Panc1 (cell line): ENCODE results near the gene MACROD1. TPM values are rescaled to one million over a fixed set of nuclear protein-coding genes. Genes with fewer than 3 reads are reported as not detected.

Experiments
- ATAC-seq: fragments of 200-7000 bp; cut with Tn5 transposase; 2 replicates; pipeline ENCODE4 v1.9.1; 2020; ENCODE audit warnings: mild to moderate bottlenecking, moderate library complexity
- BruUV-seq: library from RNA; stranded (reverse); fragments of 400-500 nt; replicated peaks from 2 replicates; lab custom pipeline; 2021; lab: Mats Ljungman, UMichigan
- CTCF ChIA-PET: fragments of 300-600 bp; sonication (Branson Sonifier 250); formaldehyde crosslinking; loops from one replicate; lab custom pipeline; 2022; ENCODE audit warnings: antibody characterized with exemption; lab: Charles Lee
- POLR2A ChIA-PET: fragments of 300-600 bp; sonication (Branson Sonifier 250); formaldehyde crosslinking; loops from one replicate; lab custom pipeline; 2022; ENCODE audit warnings: antibody characterized with exemption; lab: Charles Lee
- DNase-seq: peaks from one replicate; pipeline ENCODE4 v3.0.0-alpha.2; 2010; ENCODE audit warnings: low read depth, low spot score
- H3K27ac ChIP-seq: 2 replicates; pipeline ENCODE4 v1.5.1; 2011; ENCODE audit warnings: mild to moderate bottlenecking, low read length, inconsistent platforms
- H3K27me3 ChIP-seq: fragments of 200-500 bp; sonication (Bioruptor generic); 2 replicates; pipeline ENCODE4 v1.6.0; 2014; ENCODE audit warnings: low read length, inconsistent platforms; ENCODE audit not compliant: control insufficient read depth, insufficient read depth
- H3K36me3 ChIP-seq: fragments of 200-500 bp; sonication (Bioruptor generic); 2 replicates; pipeline ENCODE4 v1.5.1; 2014; ENCODE audit warnings: inconsistent platforms, mild to moderate bottlenecking, low read length, moderate library complexity; ENCODE audit not compliant: control insufficient read depth, insufficient read depth
- H3K4me1 ChIP-seq: 2 replicates; pipeline ENCODE4 v1.5.1; 2011; ENCODE audit warnings: inconsistent platforms, mild to moderate bottlenecking, low read length, moderate library complexity; ENCODE audit not compliant: control insufficient read depth, insufficient read depth
- H3K4me3 ChIP-seq, 2 experiments: 2 replicates each; pipeline ENCODE4 v1.5.1; 2011 to 2012; ENCODE audit warnings: low read depth in 2 of 2, low read length in 2 of 2, mild to moderate bottlenecking in 2 of 2, inconsistent platforms in 1 of 2, moderate library complexity in 1 of 2
- H3K9me3 ChIP-seq: fragments of 200-500 bp; sonication (Bioruptor generic); 2 replicates; pipeline ENCODE4 v1.5.1; 2014; ENCODE audit warnings: low read depth, mild to moderate bottlenecking, inconsistent platforms, low read length, moderate library complexity; ENCODE audit not compliant: control insufficient read depth, insufficient read depth
- POLR2AphosphoS5 ChIP-seq: IDR thresholded peaks from 2 replicates; pipeline ENCODE4 v1.6.1; 2012; ENCODE audit warnings: mild to moderate bottlenecking, low read depth, low read length, moderate library complexity
- SIN3A ChIP-seq: IDR thresholded peaks from 2 replicates; pipeline ENCODE4 v1.6.1; 2012; ENCODE audit warnings: low read depth, mild to moderate bottlenecking, low read length, moderate library complexity, borderline replicate concordance; ENCODE audit not compliant: insufficient read depth
- TCF7L2 ChIP-seq: IDR thresholded peaks from 2 replicates; pipeline ENCODE4 v1.6.1; 2011; ENCODE audit warnings: mild to moderate bottlenecking, low read depth, low read length, inconsistent platforms
- in situ Hi-C: cut with HindIII; loops from 2 replicates; pipeline ENCODE4 v1.10.0; 2016; ENCODE audit warnings: low sequenced_read_pairs, low pct_unique_long_range_greater_than_20kb
- intact Hi-C: fragments of 100-400 bp; cut with micrococcal nuclease; formaldehyde crosslinking; loops from one replicate; pipeline ENCODE4 v1.10.0; 2022; ENCODE audit not compliant: unreplicated experiment
- total RNA-seq: library from RNA; stranded (reverse); gene quantifications from one replicate; pipeline ENCODE4 v1.2.1, GENCODE V29; 2021; ENCODE audit not compliant: unreplicated experiment
- TF ChIP-seq, protein P1 (sequence below), 2 experiments: IDR thresholded peaks; 2 replicates each; pipeline ENCODE4 v1.6.1; 2011 to 2012; ENCODE audit warnings: low read depth in 2 of 2, control low read depth in 1 of 2, low read length in 1 of 2, mild to moderate bottlenecking in 1 of 2, moderate library complexity in 1 of 2; ENCODE audit not compliant: insufficient read depth in 1 of 2
- TF ChIP-seq, protein P2 (sequence below): fragments of 450-650 bp; IDR thresholded peaks from 2 replicates; pipeline ENCODE4 v1.5.1; 2017; ENCODE audit warnings: mild to moderate bottlenecking

The MACROD1 gene
- total RNA-seq, 1 experiment from 2014 or later = 16.8 TPM

DNA sequence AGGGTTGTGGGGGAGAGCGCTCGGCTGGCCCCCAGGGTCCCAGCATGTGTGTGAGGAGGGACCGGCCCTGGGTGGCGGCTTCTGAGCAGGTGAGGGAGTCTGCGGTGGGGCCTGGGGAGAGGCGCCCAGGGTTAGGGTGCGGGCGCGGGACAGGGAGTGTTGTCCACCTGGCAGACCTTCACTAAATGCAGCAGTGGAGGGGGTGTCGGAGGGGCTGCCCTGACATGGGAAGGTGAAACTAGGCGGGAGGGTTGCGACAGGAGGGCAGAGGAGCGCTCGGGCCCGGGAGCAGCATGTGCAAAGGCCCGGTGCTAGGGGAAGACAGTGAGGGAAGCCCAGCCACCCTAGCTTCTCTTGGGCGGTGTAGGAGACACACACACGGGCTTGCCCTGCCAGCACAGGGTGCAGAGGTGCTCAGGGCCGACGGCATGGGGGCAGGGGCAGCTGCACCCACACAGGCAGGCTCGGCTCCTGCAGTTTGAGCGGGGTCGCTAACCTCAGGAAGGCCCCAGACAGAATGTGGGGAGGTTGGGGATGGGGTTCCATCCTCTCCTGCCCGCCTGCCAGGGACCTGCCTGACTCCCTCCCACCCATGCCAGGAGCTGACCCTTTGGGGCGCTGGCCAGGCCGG, 157.5 kb downstream of the MACROD1 start:
- intact Hi-C loops = no loop called here
- Histone ChIP-seq H3K9me3 (no peaks in the 10 kb centered on the region), H3K27ac (no peak overlapping the region; the same call in 1 of the 2 replicates), H3K36me3 (no peaks in the 10 kb centered on the region), H3K4me1 (peaks cover 42% of the 10 kb centered on the region), H3K4me3 (no peak overlapping the region), H3K27me3 (no peaks in the 10 kb centered on the region)
- no peak for ATAC-seq
- in situ Hi-C loops = loop anchor here (10.0 kb wide), 1 partner anchor 66 kb away; no protein-coding TSS in a partner anchor
- no TSS peak for BruUV-seq
- ChIA-PET POLR2A (no interaction called here), CTCF (no interaction called here)
- no peak for TF ChIP-seq POLR2AphosphoS5
- no peak for TF ChIP-seq SIN3A
- no peak for TF ChIP-seq TCF7L2
- TF ChIP-seq, protein P1, sequence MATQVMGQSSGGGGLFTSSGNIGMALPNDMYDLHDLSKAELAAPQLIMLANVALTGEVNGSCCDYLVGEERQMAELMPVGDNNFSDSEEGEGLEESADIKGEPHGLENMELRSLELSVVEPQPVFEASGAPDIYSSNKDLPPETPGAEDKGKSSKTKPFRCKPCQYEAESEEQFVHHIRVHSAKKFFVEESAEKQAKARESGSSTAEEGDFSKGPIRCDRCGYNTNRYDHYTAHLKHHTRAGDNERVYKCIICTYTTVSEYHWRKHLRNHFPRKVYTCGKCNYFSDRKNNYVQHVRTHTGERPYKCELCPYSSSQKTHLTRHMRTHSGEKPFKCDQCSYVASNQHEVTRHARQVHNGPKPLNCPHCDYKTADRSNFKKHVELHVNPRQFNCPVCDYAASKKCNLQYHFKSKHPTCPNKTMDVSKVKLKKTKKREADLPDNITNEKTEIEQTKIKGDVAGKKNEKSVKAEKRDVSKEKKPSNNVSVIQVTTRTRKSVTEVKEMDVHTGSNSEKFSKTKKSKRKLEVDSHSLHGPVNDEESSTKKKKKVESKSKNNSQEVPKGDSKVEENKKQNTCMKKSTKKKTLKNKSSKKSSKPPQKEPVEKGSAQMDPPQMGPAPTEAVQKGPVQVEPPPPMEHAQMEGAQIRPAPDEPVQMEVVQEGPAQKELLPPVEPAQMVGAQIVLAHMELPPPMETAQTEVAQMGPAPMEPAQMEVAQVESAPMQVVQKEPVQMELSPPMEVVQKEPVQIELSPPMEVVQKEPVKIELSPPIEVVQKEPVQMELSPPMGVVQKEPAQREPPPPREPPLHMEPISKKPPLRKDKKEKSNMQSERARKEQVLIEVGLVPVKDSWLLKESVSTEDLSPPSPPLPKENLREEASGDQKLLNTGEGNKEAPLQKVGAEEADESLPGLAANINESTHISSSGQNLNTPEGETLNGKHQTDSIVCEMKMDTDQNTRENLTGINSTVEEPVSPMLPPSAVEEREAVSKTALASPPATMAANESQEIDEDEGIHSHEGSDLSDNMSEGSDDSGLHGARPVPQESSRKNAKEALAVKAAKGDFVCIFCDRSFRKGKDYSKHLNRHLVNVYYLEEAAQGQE (IDR thresholded peaks at IDR 0.05; ENCODE audit: insufficient read depth in 1 of 2, low read depth in 2 of 2, low read length in 1 of 2) = no peak
- TF ChIP-seq, protein P2, sequence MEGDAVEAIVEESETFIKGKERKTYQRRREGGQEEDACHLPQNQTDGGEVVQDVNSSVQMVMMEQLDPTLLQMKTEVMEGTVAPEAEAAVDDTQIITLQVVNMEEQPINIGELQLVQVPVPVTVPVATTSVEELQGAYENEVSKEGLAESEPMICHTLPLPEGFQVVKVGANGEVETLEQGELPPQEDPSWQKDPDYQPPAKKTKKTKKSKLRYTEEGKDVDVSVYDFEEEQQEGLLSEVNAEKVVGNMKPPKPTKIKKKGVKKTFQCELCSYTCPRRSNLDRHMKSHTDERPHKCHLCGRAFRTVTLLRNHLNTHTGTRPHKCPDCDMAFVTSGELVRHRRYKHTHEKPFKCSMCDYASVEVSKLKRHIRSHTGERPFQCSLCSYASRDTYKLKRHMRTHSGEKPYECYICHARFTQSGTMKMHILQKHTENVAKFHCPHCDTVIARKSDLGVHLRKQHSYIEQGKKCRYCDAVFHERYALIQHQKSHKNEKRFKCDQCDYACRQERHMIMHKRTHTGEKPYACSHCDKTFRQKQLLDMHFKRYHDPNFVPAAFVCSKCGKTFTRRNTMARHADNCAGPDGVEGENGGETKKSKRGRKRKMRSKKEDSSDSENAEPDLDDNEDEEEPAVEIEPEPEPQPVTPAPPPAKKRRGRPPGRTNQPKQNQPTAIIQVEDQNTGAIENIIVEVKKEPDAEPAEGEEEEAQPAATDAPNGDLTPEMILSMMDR = no peak
- no peak for DNase-seq

DNA sequence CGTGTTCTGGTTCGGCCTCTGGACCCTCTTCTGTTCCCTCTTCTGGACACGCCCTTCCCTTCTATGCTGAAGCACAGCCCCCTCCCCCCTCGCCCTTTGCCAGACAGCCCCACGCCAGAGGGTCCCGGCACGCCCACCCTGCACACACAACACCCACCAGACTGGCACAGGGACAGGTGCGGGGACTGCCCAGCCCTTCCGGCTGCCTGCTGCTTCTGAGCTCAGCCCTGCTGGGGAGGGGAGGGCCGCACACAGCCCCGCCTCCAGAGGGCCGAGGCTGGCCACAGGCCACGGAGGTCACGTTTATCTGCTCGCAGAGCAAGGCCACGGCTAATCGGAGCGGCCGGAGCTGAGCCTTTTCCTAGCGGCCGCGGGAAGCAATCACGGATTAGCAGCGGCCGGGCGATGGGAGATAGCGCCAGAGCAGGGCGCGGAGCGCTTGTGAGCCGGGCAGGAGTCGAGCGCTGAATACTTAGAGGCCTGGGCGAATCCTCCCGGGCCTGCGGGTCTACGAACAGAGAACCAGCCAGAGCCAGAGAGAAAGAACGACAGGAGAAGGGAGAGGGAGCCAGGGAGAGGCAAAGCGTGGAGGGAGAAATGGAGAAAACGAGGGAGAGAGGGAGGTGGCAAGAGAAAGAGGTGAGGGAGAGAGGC, 158.2 kb downstream of the MACROD1 start:
- ATAC-seq = peak; percentile 56
- Histone ChIP-seq H3K36me3 (no peaks in the 10 kb centered on the region), H3K27me3 (no peaks in the 10 kb centered on the region), H3K4me3 (peak overlapping the region; percentile 19 to 46; a peak in 3 of 4 replicates), H3K4me1 (peaks cover 43% of the 10 kb centered on the region), H3K27ac (no peak overlapping the region; the same call in 1 of the 2 replicates), H3K9me3 (no peaks in the 10 kb centered on the region)
- BruUV-seq = no TSS peak
- TF ChIP-seq, protein P1 (IDR thresholded peaks at IDR 0.05; ENCODE audit: insufficient read depth in 1 of 2, low read depth in 2 of 2, low read length in 1 of 2) = no peak
- peak; percentile 4; the same call in 1 of the 2 replicates for TF ChIP-seq POLR2AphosphoS5
- intact Hi-C loops = no loop called here
- ChIA-PET CTCF (no interaction called here), POLR2A (interaction anchor here (0.6 to 0.8 kb wide), 2 partner anchors 8 to 28 kb away, joined by 3 read pairs; no protein-coding TSS in a partner anchor)
- in situ Hi-C loops = loop anchor here (10.0 kb wide), 1 partner anchor 67 kb away; no protein-coding TSS in a partner anchor
- DNase-seq = no peak
